Ectodermal cell (in vitro differentiated cells): ENCODE measurements around the gene DNAH11.
"Not testable (repeated sequence)": the region's sequence is repeated elsewhere in the genome, so short reads cannot be mapped to it uniquely, and the experiment has no call there.

ENCODE experiments used
- H3K27ac ChIP-seq: 2 replicates; pipeline ENCODE4 v1.7.0; 2013; ENCODE audit warnings: mild to moderate bottlenecking, low read depth, low read length; ENCODE audit not compliant: insufficient read depth, poor library complexity, severe bottlenecking
- H3K27me3 ChIP-seq: 2 replicates; pipeline ENCODE4 v1.7.0; 2013; ENCODE audit warnings: mild to moderate bottlenecking, low read length; ENCODE audit not compliant: insufficient read depth, control insufficient read depth, poor library complexity, severe bottlenecking
- H3K36me3 ChIP-seq: one replicate; pipeline ENCODE4 v1.7.0; 2013; ENCODE audit warnings: low read length; ENCODE audit not compliant: control insufficient read depth, insufficient read depth
- H3K4me1 ChIP-seq: one replicate; pipeline ENCODE4 v1.7.0; 2013; ENCODE audit warnings: low read length; ENCODE audit not compliant: control insufficient read depth, insufficient read depth
- H3K4me3 ChIP-seq: 2 replicates; pipeline ENCODE4 v1.7.0; 2013; ENCODE audit warnings: low read depth, low read length, control low read depth; ENCODE audit not compliant: insufficient read depth
- H3K9me3 ChIP-seq: 2 replicates; pipeline ENCODE4 v1.7.0; 2013; ENCODE audit warnings: mild to moderate bottlenecking, low read length, moderate library complexity; ENCODE audit not compliant: control insufficient read depth
- WGBS, 2 experiments: methylation state at CpG; one replicate each; pipeline ENCODE4 v1.1.7; 2013; ENCODE audit warnings: missing lambda C conversion rate in 2 of 2; 5-methylcytosine and 5-hydroxymethylcytosine counted together

DNAH11 gene

DNA sequence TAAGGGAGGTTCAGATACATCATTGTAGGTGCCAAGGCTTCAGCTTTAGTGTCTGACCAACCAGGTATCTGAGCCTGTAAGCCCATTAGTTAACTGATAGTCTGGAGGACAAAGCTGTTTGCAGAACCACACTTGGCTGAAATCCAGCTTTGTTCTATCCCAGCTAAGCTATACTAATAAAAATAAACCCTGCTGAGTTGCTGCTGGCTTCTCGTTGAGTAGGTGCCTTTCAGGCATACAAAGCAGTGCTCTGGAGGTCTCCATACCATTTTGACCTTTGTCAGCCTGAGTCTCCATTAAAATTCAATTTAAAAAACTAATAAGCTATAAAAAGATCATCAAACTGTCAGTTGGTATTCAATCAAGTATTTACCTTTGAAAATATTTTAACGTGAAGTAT, 380.8 kb downstream of the DNAH11 start:
- Histone ChIP-seq H3K27me3 (peaks cover 9% of the 10 kb centered on the region), H3K36me3 (peaks cover 4% of the 10 kb centered on the region), H3K4me1 (peaks cover 24% of the 10 kb centered on the region), H3K9me3 (no peaks in the 10 kb centered on the region), H3K4me3 (no peak overlapping the region), H3K27ac (no peak overlapping the region)
- 0 to 3% methylated on average over 1 of the region's 2 CpGs for WGBS, 2 experiments

DNA sequence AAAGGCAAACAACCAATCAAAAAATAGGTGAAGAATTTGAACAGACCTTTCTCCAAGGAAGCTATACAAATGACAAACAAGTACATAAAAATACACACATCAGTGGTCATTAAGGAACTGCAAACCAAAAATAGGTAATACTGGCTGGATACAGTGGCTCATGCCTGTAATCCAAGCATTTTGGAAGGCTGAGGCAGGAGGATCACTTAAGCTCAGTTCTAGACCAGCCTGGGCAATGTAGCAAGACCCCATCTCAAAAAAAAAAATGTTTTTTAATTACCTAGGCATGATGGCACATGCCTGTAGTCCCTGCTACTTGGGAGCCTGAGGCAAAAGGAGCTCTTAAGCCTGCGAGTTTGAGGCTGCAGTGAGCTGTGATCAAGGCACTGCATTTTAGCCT, 383.6 kb downstream of the DNAH11 start:
- H3K27ac ChIP-seq = no peak overlapping the region
- peaks cover 4% of the 10 kb centered on the region for H3K36me3 ChIP-seq
- H3K4me3 ChIP-seq = no peak overlapping the region
- WGBS, 2 experiments = 82 to 95% methylated on average over 1 of the region's 1 CpG
- peaks cover 9% of the 10 kb centered on the region for H3K27me3 ChIP-seq
- H3K4me1 ChIP-seq = peaks cover 20% of the 10 kb centered on the region
- H3K9me3 ChIP-seq = no peaks in the 10 kb centered on the region

DNA sequence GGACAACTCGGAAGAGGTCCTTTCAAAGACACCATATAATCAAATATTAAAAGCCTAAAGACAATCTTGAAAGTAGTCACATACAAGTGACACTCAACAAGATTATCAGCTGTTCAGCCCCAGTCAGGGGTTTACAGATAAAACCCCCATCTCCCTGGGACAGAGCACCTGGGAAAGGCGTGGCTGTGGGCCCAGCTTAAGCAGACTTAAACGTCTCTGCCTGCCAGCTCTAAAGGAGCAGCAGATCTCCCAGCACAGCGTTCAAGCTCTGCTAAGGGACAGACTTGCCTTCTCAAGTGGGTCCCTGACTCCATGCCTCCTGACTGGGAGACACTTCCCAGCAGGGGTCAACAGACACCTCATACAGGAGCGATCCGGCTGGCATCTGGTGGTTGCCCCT, 384.9 kb downstream of the DNAH11 start:
- Histone ChIP-seq H3K27me3 (peaks cover 5% of the 10 kb centered on the region), H3K36me3 (peaks cover 4% of the 10 kb centered on the region), H3K4me3 (no peak overlapping the region), H3K4me1 (peaks cover 16% of the 10 kb centered on the region), H3K9me3 (no peaks in the 10 kb centered on the region), H3K27ac (no peak overlapping the region)
- WGBS, 2 experiments = 84 to 85% methylated on average over 6 of the region's 6 CpGs

DNA sequence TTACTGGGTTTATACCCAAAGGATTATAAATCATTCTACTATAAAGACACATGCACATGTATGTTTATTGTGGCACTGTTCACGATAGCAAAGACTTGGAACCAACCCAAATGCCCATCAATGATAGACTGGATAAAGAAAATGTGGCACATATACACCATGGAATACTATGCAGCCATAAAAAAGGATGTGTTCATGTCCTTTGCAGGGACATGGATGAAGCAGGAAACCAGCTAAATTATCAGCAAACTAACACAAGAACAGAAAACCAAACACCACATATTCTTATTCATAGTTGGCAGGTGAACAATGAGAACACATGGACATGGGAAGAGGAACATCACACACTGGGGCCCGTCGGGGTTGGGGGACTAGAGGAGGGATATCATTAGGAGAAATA, 390.5 kb downstream of the DNAH11 start:
- H3K36me3 ChIP-seq, H3K27ac ChIP-seq, H3K4me3 ChIP-seq, H3K9me3 ChIP-seq, H3K4me1 ChIP-seq, H3K27me3 ChIP-seq: not testable (repeated sequence)
- 94 to 100% methylated on average over 2 of the region's 3 CpGs for WGBS, 2 experiments

DNA sequence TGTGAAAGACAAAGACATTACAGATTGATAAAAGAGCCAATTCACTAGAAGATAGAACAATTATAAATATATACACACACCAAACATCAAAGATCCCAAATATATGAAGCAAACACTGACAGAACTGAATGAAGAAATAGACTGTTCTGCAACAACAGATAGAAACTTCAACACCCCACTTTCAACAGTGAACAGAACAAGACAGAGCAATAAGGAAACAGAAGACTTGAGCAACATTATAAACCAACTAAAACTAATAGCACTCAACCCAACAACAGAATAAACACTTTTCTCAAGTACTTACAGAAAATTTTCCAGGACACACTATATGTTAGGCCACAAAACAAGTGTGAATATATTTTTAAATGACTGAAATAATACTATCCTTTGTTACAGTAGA, 392.0 kb downstream of the DNAH11 start:
- Histone ChIP-seq H3K4me3 (no peak overlapping the region), H3K9me3 (no peaks in the 10 kb centered on the region), H3K27me3 (no peaks in the 10 kb centered on the region)

DNA sequence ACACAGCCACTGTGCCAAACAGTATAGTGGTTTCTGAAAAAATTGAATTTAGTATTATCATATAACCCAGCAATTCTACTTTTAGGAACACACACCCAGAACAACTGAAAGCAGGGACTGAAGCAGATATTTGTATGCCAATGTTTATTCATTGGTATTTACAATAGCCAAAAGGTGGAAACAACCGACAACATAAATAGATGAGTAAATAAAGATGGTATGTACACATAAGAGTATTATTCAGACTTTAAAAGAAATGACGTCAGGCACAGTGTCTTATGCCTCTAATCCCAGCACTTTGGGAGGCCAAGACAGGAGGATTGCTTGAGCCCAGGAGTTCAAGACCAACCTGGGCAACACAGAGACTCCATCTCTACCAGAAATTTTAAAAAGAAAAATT, 395.6 kb downstream of the DNAH11 start:
- no peaks in the 10 kb centered on the region for H3K27me3 ChIP-seq
- H3K4me3 ChIP-seq = no peak overlapping the region
- peaks cover 7% of the 10 kb centered on the region for H3K4me1 ChIP-seq
- H3K36me3 ChIP-seq = peaks cover 4% of the 10 kb centered on the region
- no peaks in the 10 kb centered on the region for H3K9me3 ChIP-seq
- no peak overlapping the region for H3K27ac ChIP-seq
- WGBS, 2 experiments = 98 to 100% methylated on average over 1 to 2 of the region's 2 CpGs

More for the DNA sequence above, 392.0 kb downstream of the DNAH11 start:
- Histone ChIP-seq H3K4me1 (no peaks in the 10 kb centered on the region), H3K27ac (no peak overlapping the region), H3K36me3 (peaks cover 4% of the 10 kb centered on the region)

DNA sequence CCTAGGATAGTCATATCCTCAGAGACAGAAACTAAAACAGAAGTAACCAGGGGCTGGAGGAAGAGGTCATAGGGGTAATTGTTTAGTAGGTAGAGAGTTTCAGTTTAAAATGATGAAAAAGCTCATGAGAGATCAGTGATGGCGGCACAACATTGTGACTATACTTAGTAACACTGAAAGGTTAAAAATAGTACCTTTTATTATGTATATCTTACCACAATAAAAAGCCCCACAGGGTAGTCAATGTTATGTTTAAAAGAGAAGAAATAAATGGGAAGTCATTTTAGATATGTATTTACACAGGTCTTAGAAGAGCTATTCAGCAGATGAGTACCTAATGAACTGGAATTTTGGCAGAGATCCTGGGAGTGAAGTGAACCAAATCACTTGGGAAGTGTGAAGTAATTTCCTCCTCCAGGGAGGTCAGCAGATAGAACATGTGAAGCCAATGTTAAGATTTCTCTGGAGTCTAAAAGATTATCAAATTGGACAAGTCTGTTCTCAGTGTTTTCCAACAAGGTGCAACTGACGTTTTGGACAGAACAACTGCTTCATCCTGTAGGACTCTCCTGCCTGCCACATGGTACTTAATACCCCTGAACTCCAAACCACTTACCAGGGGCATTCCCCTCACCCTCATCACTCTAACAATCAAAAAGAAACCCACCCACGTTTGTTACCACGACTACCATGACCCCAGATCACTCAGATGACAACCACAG, 396.5 kb downstream of the DNAH11 start:
- WGBS, 2 experiments = 83 to 89% methylated on average over 4 of the region's 4 CpGs

DNA sequence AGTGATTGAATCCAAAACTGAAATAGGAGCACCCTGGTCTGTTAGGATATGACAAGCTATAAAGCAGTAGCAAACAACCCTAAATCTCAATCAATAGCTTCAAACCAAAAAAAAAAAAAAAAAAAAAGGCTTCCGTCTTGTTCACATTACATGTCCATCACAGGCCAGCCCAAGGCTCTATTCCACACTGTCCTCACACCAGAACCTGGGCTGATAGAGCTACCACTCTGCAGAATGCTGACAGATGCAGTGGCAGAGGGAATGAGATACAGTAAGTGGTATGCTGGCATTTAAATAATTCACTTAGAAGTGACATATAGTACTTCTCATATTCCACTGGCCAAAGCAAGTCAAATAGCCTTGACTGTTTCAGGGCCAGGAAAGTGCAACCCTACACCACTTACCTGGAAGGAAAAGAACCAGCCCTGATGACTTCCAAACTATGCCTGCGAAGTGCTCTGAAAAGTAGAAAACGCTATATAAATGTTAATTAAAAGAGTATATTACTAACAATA, 397.1 kb downstream of the DNAH11 start:
- no peak overlapping the region for H3K4me3 ChIP-seq
- no peak overlapping the region for H3K27ac ChIP-seq
- no peaks in the 10 kb centered on the region for H3K9me3 ChIP-seq
- H3K36me3 ChIP-seq = peaks cover 4% of the 10 kb centered on the region
- peaks cover 7% of the 10 kb centered on the region for H3K4me1 ChIP-seq
- 90% methylated on average over 2 of the region's 3 CpGs; no CpG with 5 or more reads in 1 of the 2 experiments for WGBS, 2 experiments
- H3K27me3 ChIP-seq = no peaks in the 10 kb centered on the region

More for the DNA sequence above, 396.5 kb downstream of the DNAH11 start:
- H3K9me3 ChIP-seq = no peaks in the 10 kb centered on the region
- no peak overlapping the region for H3K4me3 ChIP-seq
- H3K27ac ChIP-seq = no peak overlapping the region
- peaks cover 4% of the 10 kb centered on the region for H3K36me3 ChIP-seq
- peaks cover 7% of the 10 kb centered on the region for H3K4me1 ChIP-seq
- no peaks in the 10 kb centered on the region for H3K27me3 ChIP-seq

DNA sequence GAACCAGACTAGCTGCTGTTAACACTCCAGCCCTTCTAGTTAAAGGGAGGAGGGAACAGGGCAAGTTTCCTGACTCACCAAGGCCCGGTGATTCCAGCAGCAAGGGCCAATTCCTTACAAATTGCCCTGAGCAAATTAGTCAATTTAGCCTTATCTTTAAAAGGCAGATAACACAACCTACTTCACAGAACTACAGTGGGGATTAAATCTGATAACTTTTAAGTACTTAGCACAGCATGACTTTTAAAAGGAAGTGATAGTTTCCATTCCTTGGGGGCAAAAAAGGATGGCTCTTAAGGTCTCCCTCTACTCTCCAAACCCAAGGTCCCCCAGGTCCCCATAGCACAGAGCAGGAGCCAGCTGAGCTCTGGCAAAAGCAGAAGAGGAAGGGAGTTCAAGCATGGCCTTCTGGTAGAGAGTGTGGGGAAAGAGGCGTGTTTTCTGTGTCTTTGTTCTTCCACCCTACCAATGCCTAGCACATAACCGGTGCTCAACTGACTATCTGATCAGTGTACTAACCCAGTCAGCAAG, 398.8 kb downstream of the DNAH11 start:
- Histone ChIP-seq H3K27me3 (no peaks in the 10 kb centered on the region), H3K27ac (no peak overlapping the region), H3K9me3 (no peaks in the 10 kb centered on the region), H3K36me3 (peaks cover 4% of the 10 kb centered on the region), H3K4me3 (no peak overlapping the region), H3K4me1 (peaks cover 7% of the 10 kb centered on the region)
- WGBS, 2 experiments = 75 to 81% methylated on average over 3 of the region's 3 CpGs

DNA sequence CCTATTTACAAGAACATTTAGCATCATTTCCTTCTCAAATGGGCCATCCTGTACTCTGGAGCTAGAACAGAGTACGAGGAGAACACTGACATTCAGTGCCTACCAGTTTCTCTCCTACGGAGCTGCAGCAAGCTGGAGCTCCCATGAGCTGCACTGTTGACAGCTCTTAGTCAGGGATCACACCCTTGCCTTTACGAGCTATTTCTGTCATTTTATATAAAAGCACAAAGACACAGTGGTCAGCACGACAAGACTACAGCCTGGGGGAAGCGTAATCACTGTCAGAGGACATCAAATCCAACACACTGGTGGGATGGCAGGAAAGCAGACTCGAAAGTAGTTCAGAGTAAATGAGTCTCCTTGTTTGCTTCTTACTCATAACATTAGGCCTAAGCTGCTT, 400.1 kb downstream of the DNAH11 start:
- peaks cover 7% of the 10 kb centered on the region for H3K4me1 ChIP-seq
- no peak overlapping the region for H3K4me3 ChIP-seq
- H3K36me3 ChIP-seq = peaks cover 4% of the 10 kb centered on the region
- H3K27me3 ChIP-seq = no peaks in the 10 kb centered on the region
- H3K27ac ChIP-seq = no peak overlapping the region
- 48 to 49% methylated on average over 6 of the region's 6 CpGs for WGBS, 2 experiments
- H3K9me3 ChIP-seq = no peaks in the 10 kb centered on the region
